Left ventricle myocardium inferior (tissue), 1 donor: ENCODE measurements around the gene CRTC2. TPM values are rescaled to one million over a fixed set of nuclear protein-coding genes. Genes with fewer than 3 reads are reported as not detected.

Source experiments
- DNase-seq: peaks from one replicate; pipeline ENCODE4 v3.0.0-alpha.2; 2020
- H3K27ac ChIP-seq: fragments of 200-600 bp; replicated peaks from 2 replicates; pipeline ENCODE4 v1.8.0; 2021
- H3K27me3 ChIP-seq: fragments of 200-600 bp; 2 replicates; pipeline ENCODE4 v1.8.0; 2021; ENCODE audit warnings: low read depth
- H3K36me3 ChIP-seq: fragments of 200-600 bp; 2 replicates; pipeline ENCODE4 v1.8.0; 2021
- H3K4me1 ChIP-seq: fragments of 200-600 bp; 2 replicates; pipeline ENCODE4 v1.8.0; 2021
- H3K4me3 ChIP-seq: fragments of 200-600 bp; 2 replicates; pipeline ENCODE4 v1.8.0; 2021; ENCODE audit warnings: mild to moderate bottlenecking, moderate library complexity
- H3K9me3 ChIP-seq: fragments of 200-600 bp; replicated peaks from 2 replicates; pipeline ENCODE4 v1.8.0; 2021
- CTCF ChIP-seq: fragments of 200-600 bp; IDR thresholded peaks from 2 replicates; pipeline ENCODE4 v1.8.0; 2021; ENCODE audit warnings: antibody characterized with exemption, mild to moderate bottlenecking, borderline replicate concordance
- intact Hi-C: fragments of 100-400 bp; cut with micrococcal nuclease; formaldehyde crosslinking; loops from one replicate; pipeline ENCODE4 v1.11.0; 2022
- total RNA-seq: library from RNA; stranded (reverse); fragmentation: NEBNext Ultra II Directional; extraction: Animal tissue kit (Norgen Biotek cat#: 25700); gene quantifications from one replicate; pipeline ENCODE4 v1.2.1, GENCODE V29; 2021
- donor health status: DM: no; HTN: yes; CAD: no; lungs with severe emphysema.

Gene CRTC2
- total RNA-seq, 1 donor from 2014 or later: 19.7 TPM

GRCh38 chr1:153963030-153963849 is 4.8 kb upstream of the CRTC2 start, which contains the start of gene SLC39A1:
TSS of gene SLC39A1 (minus strand) at chr1:153963537. CDS start at chr1:153962715, 822 bp downstream.
- intact Hi-C loops: no loop called here
- H3K36me3 ChIP-seq: peaks cover 16% of the 10 kb centered on the region
- H3K4me1 ChIP-seq: peaks cover 80% of the 10 kb centered on the region
- no peaks in the 10 kb centered on the region for H3K27me3 ChIP-seq
- TF ChIP-seq CTCF: no peak
- DNase-seq: peak; percentile 99
- peak within 1 kb of the TSS; percentile 98 for H3K27ac ChIP-seq
- peak within 1 kb of the TSS; percentile 80 for H3K4me3 ChIP-seq
- no peaks in the 10 kb centered on the region for H3K9me3 ChIP-seq

GRCh38 chr1:153962088-153963029 is 3.9 kb upstream of the CRTC2 start:
- Histone ChIP-seq H3K9me3 (no peaks in the 10 kb centered on the region), H3K27me3 (no peaks in the 10 kb centered on the region), H3K27ac (peak overlapping the region; percentile 98), H3K4me1 (peaks cover 84% of the 10 kb centered on the region), H3K36me3 (peaks cover 16% of the 10 kb centered on the region), H3K4me3 (peak overlapping the region; percentile 80)
- DNase-seq: no peak
- intact Hi-C loops: no loop called here
- TF ChIP-seq CTCF: no peak

GRCh38 chr1:153961421-153961820 is 3.0 kb upstream of the CRTC2 start:
- peaks cover 16% of the 10 kb centered on the region for H3K36me3 ChIP-seq
- intact Hi-C loops: no loop called here
- H3K4me3 ChIP-seq: peak overlapping the region; percentile 80
- H3K27me3 ChIP-seq: no peaks in the 10 kb centered on the region
- DNase-seq: no peak
- peaks cover 87% of the 10 kb centered on the region for H3K4me1 ChIP-seq
- no peaks in the 10 kb centered on the region for H3K9me3 ChIP-seq
- TF ChIP-seq CTCF: no peak
- H3K27ac ChIP-seq: peak overlapping the region; percentile 98

GRCh38 chr1:153960206-153960605 is 1.8 kb upstream of the CRTC2 start:
- peaks cover 16% of the 10 kb centered on the region for H3K36me3 ChIP-seq
- peak overlapping the region; percentile 98 for H3K27ac ChIP-seq
- TF ChIP-seq CTCF: no peak
- no peak overlapping the region for H3K4me3 ChIP-seq
- DNase-seq: no peak
- intact Hi-C loops: no loop called here
- H3K4me1 ChIP-seq: peaks cover 91% of the 10 kb centered on the region
- no peaks in the 10 kb centered on the region for H3K27me3 ChIP-seq
- H3K9me3 ChIP-seq: no peaks in the 10 kb centered on the region

- H3K4me3 ChIP-seq: peak overlapping the region; percentile 98
- intact Hi-C loops: no loop called here
- H3K27ac ChIP-seq: peak overlapping the region; percentile 98
- H3K4me1 ChIP-seq: peaks cover 93% of the 10 kb centered on the region
- no peaks in the 10 kb centered on the region for H3K27me3 ChIP-seq
- H3K9me3 ChIP-seq: no peaks in the 10 kb centered on the region
- TF ChIP-seq CTCF: no peak
- no peak for DNase-seq
- peaks cover 17% of the 10 kb centered on the region for H3K36me3 ChIP-seq
Observed at GRCh38 chr1:153959454-153959853, 1.0 kb upstream of the CRTC2 start.
